ENCODE results near the gene SEC14L2.

Gene SEC14L2

DNA sequence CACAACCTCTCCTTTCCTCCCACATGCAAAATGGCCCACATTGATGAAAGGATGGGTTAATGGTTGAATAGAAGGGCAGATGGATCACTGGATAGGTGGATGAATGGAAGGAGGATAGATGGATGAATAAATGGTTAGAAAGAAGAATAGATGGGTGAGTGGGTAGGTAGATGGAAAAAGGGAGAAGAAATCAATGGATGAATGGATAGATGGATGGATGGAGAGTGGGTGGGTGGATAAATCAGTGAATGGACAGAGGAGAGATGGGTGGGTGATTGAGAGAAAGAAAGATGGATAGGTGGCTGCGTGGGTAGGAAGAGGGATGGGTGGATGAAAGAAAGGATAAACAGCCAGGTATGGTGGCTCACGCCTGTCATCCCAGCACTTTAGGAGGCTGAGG lies 73.8 kb downstream of the SEC14L2 start:
- TF ChIP-seq, protein P1, sequence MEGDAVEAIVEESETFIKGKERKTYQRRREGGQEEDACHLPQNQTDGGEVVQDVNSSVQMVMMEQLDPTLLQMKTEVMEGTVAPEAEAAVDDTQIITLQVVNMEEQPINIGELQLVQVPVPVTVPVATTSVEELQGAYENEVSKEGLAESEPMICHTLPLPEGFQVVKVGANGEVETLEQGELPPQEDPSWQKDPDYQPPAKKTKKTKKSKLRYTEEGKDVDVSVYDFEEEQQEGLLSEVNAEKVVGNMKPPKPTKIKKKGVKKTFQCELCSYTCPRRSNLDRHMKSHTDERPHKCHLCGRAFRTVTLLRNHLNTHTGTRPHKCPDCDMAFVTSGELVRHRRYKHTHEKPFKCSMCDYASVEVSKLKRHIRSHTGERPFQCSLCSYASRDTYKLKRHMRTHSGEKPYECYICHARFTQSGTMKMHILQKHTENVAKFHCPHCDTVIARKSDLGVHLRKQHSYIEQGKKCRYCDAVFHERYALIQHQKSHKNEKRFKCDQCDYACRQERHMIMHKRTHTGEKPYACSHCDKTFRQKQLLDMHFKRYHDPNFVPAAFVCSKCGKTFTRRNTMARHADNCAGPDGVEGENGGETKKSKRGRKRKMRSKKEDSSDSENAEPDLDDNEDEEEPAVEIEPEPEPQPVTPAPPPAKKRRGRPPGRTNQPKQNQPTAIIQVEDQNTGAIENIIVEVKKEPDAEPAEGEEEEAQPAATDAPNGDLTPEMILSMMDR (conservative IDR thresholded peaks at IDR 0.05) = no peak

DNA sequence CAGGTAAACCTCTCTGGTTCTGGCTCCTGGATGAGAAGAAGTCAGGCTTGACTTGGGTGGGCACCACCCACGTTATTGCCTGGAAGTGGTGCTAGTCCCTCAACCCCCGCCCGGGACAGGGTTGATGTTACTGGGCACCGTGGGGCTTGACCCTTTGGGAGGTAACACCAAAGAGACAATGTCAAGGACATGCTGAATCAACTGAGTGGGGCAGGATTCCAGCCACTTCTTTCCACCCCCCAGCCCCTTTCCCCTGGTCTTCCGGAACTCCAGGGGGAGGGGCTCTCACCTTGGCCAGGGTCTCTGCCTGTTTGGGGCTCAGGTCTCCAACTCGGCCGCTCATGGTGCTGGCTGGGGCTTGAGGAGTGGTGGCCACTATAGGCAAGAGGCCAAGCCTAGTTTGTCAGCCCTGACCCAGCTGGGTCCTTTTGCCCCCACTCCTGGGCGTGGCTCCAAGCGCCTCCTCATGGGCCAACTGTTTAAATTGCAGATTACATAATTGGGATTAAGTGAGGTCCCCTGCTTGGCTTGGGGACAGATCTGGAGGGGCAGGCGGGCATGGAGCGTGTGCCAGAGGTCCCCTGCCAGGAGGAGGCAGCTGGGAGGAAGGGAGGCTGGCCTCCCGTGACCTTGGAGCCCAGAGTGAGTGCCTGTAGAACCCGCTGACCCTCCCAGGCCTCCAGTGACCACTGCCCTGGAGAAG lies 74.9 kb downstream of the SEC14L2 start, which contains the start of gene SEC14L3:
Gene SEC14L3, minus strand, starts transcription at position 402 of the 703 bp plus-strand sequence. Its CDS starts 59 bp downstream, at position 343.
- TF ChIP-seq, protein P1 (conservative IDR thresholded peaks at IDR 0.05) = no peak
- no peak within 1 kb of the TSS for H3K27ac ChIP-seq

More for the DNA sequence above, 73.8 kb downstream of the SEC14L2 start:
- no peak overlapping the region for H3K27ac ChIP-seq

DNA sequence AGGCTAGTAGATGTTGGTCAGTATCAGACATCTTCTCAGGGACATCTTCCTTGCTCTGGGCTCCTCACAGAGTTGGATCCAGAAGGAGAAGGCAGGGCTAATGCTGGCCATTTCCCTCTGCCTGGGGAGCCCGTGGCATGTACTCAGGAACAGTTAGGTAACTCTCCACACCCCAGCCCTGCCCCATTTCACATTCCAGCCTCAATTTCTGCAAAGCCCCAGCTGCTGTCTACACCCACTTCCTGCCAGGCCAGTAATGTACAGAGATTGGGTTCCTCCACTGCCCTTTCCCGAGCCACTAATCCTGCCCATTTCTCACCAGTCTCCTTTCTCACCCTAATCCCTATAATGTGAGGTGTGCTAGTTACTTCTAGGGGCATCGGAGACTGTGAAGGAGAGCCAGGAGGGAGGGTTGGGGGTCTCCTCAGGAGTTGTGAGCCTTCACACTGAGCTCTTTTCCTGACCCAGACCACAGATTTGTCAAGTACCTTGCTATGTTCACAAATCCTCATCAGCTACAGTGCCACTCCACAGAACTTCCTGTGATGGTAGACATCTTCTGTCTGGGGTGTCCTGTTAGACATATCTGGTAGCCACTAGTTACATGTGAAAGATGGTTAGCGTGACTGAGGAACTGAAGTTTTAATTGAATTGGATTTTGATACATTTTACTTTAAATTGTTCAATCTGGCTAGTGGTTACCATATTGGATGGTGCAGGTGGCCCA lies 76.3 kb downstream of the SEC14L2 start:
- no peak overlapping the region for H3K27ac ChIP-seq

DNA sequence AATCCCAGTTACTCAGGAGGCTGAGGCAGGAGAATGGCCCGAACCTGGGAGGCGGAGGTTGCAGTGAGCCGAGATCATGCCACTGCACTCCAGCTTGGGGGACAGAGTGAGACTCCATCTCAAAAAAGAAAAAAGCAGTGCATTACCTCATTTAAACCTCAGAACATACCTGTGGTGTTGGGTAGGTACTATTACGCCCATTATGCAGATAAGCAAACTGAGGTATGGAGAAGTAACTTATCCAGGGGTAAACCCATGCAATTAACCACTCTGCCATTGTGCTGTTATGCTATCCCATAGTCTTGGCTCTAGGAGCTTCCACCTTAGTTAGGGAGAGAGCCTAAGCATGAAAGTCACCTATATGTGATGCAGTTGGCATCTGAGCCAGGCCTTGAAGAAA lies 77.3 kb downstream of the SEC14L2 start:
- TF ChIP-seq, protein P1 (conservative IDR thresholded peaks at IDR 0.05) = no peak
- no peak overlapping the region for H3K27ac ChIP-seq

More for the DNA sequence above, 76.3 kb downstream of the SEC14L2 start:
- TF ChIP-seq, protein P1 (conservative IDR thresholded peaks at IDR 0.05) = no peak

Measured in VCaP (cell line).